Measurements from ENCODE around the gene KMT2C.

- TF ChIP-seq CTCF (IDR thresholded peaks at IDR 0.05) (peak; percentile 80), ZFX (IDR thresholded peaks at IDR 0.05; ENCODE audit: borderline replicate concordance) (no peak)
These were observed 98.9 kb downstream of the KMT2C start for GRCh38 chr7:152336754-152337368.
